Caco-2 (cell line): ENCODE results near the gene KCNIP1. TPM values are rescaled to one million over a fixed set of nuclear protein-coding genes. Genes with fewer than 3 reads are reported as not detected.

Experiments used
- BruUV-seq: library from RNA; stranded (reverse); fragments of 400-500 nt; replicated peaks from 2 replicates; lab custom pipeline; 2021; lab: Mats Ljungman, UMichigan
- CTCF ChIA-PET: fragments of 300-600 bp; sonication (Branson Sonifier 250); formaldehyde crosslinking; loops from one replicate; lab custom pipeline; 2022; ENCODE audit warnings: antibody characterized with exemption; lab: Charles Lee
- POLR2A ChIA-PET: fragments of 300-600 bp; sonication (Branson Sonifier 250); formaldehyde crosslinking; loops from one replicate; lab custom pipeline; 2022; ENCODE audit warnings: antibody characterized with exemption; lab: Charles Lee
- DNase-seq, 2 experiments: peaks; one replicate each; pipeline versions ENCODE4 v3.0.0 to v3.0.0-alpha.2; 2020 to 2022
- H3K27me3 ChIP-seq: replicated peaks from 2 replicates; pipeline ENCODE4 v1.6.0; 2011; ENCODE audit warnings: low read length; ENCODE audit not compliant: control insufficient read depth, insufficient read depth
- H3K36me3 ChIP-seq: 2 replicates; pipeline ENCODE4 v1.5.1; 2011; ENCODE audit warnings: low read length; ENCODE audit not compliant: control insufficient read depth, insufficient read depth
- H3K4me1 ChIP-seq: fragments of 250-450 bp; sonication (Bioruptor Pico); 2 replicates; pipeline ENCODE4 v1.5.1; 2020; ENCODE audit warnings: mild to moderate bottlenecking
- H3K4me3 ChIP-seq: 2 replicates; pipeline ENCODE4 v1.5.1; 2011; ENCODE audit warnings: low read depth, mild to moderate bottlenecking, control low read depth, low read length
- H3K9me3 ChIP-seq: fragments of 250-450 bp; sonication (Bioruptor Pico); 2 replicates; pipeline ENCODE4 v1.5.1; 2020; ENCODE audit warnings: mild to moderate bottlenecking, moderate library complexity
- H3K27ac Mint-ChIP-seq: one replicate; pipeline ENCODE4 v1.8.0; 2022; ENCODE audit warnings: mixed read lengths; ENCODE audit not compliant: unreplicated experiment
- H3K27me3 Mint-ChIP-seq: one replicate; pipeline ENCODE4 v1.8.0; 2022; ENCODE audit warnings: mixed read lengths; ENCODE audit not compliant: insufficient read depth, unreplicated experiment
- H3K36me3 Mint-ChIP-seq: one replicate; pipeline ENCODE4 v1.8.0; 2022; ENCODE audit warnings: mild to moderate bottlenecking, mixed read lengths; ENCODE audit not compliant: insufficient read depth, unreplicated experiment
- H3K4me1 Mint-ChIP-seq: one replicate; pipeline ENCODE4 v1.8.0; 2022; ENCODE audit warnings: low read depth, mixed read lengths; ENCODE audit not compliant: unreplicated experiment
- H3K4me3 Mint-ChIP-seq: one replicate; pipeline ENCODE4 v1.8.0; 2022; ENCODE audit warnings: mild to moderate bottlenecking, moderate library complexity, mixed read lengths; ENCODE audit not compliant: unreplicated experiment
- H3K9me3 Mint-ChIP-seq: one replicate; pipeline ENCODE4 v1.8.0; 2022; ENCODE audit warnings: mixed read lengths; ENCODE audit not compliant: unreplicated experiment
- CTCF ChIP-seq, 2 experiments: fragments of 200-600 bp in 1 of 2; IDR thresholded peaks; 1 replicate in 1 of 2; 2 replicates in 1 of 2; pipeline versions ENCODE4 v1.5.1 to v1.8.0; 2011 to 2022; ENCODE audit warnings: antibody characterized with exemption in 1 of 2, control low read depth in 1 of 2, inconsistent platforms in 1 of 2, low read depth in 1 of 2, low read length in 1 of 2, mild to moderate bottlenecking in 1 of 2, moderate library complexity in 1 of 2; ENCODE audit not compliant: insufficient read depth in 1 of 2, severe bottlenecking in 1 of 2, unreplicated experiment in 1 of 2
- intact Hi-C: fragments of 100-400 bp; cut with micrococcal nuclease; formaldehyde crosslinking; loops from one replicate; pipeline ENCODE4 v1.10.0; 2022; ENCODE audit not compliant: unreplicated experiment
- total RNA-seq: library from RNA; stranded (reverse); gene quantifications from 2 replicates; pipeline ENCODE4 v1.2.3, GENCODE V29; 2022

Gene KCNIP1
- total RNA-seq, 1 experiment from 2014 or later: not detected

GRCh38 chr5:170481849-170482248 is 22.0 kb upstream of the KCNIP1 start:
- Histone ChIP-seq H3K9me3 (no peaks in the 10 kb centered on the region), H3K27me3 (no peaks in the 10 kb centered on the region), H3K4me3 (no peak overlapping the region), H3K36me3 (no peaks in the 10 kb centered on the region), H3K4me1 (peaks cover 6% of the 10 kb centered on the region)
- CTCF ChIA-PET: no interaction called here
- Mint-ChIP-seq H3K4me3 (no peak overlapping the region), H3K36me3 (no peaks in the 10 kb centered on the region), H3K27me3 (no peaks in the 10 kb centered on the region), H3K4me1 (peaks cover 23% of the 10 kb centered on the region), H3K9me3 (no peaks in the 10 kb centered on the region), H3K27ac (no peak overlapping the region)
- no peak for TF ChIP-seq CTCF (IDR thresholded peaks at IDR 0.05; ENCODE audit: insufficient read depth in 1 of 2, low read depth in 1 of 2, low read length in 1 of 2, severe bottlenecking in 1 of 2, unreplicated experiment in 1 of 2)
- DNase-seq: no peak
- POLR2A ChIA-PET: no interaction called here
- BruUV-seq: no TSS peak
- intact Hi-C loops: no loop called here

GRCh38 chr5:170482511-170482910 is 21.3 kb upstream of the KCNIP1 start:
- no peaks in the 10 kb centered on the region for H3K9me3 Mint-ChIP-seq
- no peaks in the 10 kb centered on the region for H3K9me3 ChIP-seq
- no peak overlapping the region for H3K27ac Mint-ChIP-seq
- H3K4me3 Mint-ChIP-seq: no peak overlapping the region
- no peaks in the 10 kb centered on the region for H3K27me3 ChIP-seq
- intact Hi-C loops: no loop called here
- no peak for DNase-seq
- CTCF ChIA-PET: no interaction called here
- H3K36me3 ChIP-seq: no peaks in the 10 kb centered on the region
- TF ChIP-seq CTCF (IDR thresholded peaks at IDR 0.05; ENCODE audit: insufficient read depth in 1 of 2, low read depth in 1 of 2, low read length in 1 of 2, severe bottlenecking in 1 of 2, unreplicated experiment in 1 of 2): no peak
- H3K4me1 ChIP-seq: peaks cover 6% of the 10 kb centered on the region
- no peaks in the 10 kb centered on the region for H3K27me3 Mint-ChIP-seq
- POLR2A ChIA-PET: no interaction called here
- no peaks in the 10 kb centered on the region for H3K36me3 Mint-ChIP-seq
- no TSS peak for BruUV-seq
- no peak overlapping the region for H3K4me3 ChIP-seq
- H3K4me1 Mint-ChIP-seq: peaks cover 23% of the 10 kb centered on the region

- H3K4me1 ChIP-seq: peaks cover 6% of the 10 kb centered on the region
- TF ChIP-seq CTCF (IDR thresholded peaks at IDR 0.05; ENCODE audit: insufficient read depth in 1 of 2, low read depth in 1 of 2, low read length in 1 of 2, severe bottlenecking in 1 of 2, unreplicated experiment in 1 of 2): no peak
- Mint-ChIP-seq H3K4me1 (peaks cover 23% of the 10 kb centered on the region), H3K27ac (no peak overlapping the region), H3K27me3 (no peaks in the 10 kb centered on the region), H3K36me3 (no peaks in the 10 kb centered on the region), H3K4me3 (no peak overlapping the region), H3K9me3 (no peaks in the 10 kb centered on the region)
- H3K27me3 ChIP-seq: no peaks in the 10 kb centered on the region
- ChIA-PET CTCF (interaction anchor here (0.6 kb wide), 1 partner anchor 14 kb away, joined by 3 read pairs; no protein-coding TSS in a partner anchor), POLR2A (no interaction called here)
- no peak overlapping the region for H3K4me3 ChIP-seq
- H3K36me3 ChIP-seq: no peaks in the 10 kb centered on the region
- no TSS peak for BruUV-seq
- intact Hi-C loops: no loop called here
- no peaks in the 10 kb centered on the region for H3K9me3 ChIP-seq
- peak; percentile 30 to 56 for DNase-seq
Observed at GRCh38 chr5:170483701-170484458, 19.9 kb upstream of the KCNIP1 start.
